Spleen (tissue), 11 donors: Measurements from ENCODE around the gene FCSK. TPM values are rescaled to one million over a fixed set of nuclear protein-coding genes. Genes with fewer than 3 reads are reported as not detected.

ENCODE experiments used
- DNase-seq: peaks from one replicate; pipeline ENCODE4 v3.0.0-alpha.2; 2020
- H3K27ac ChIP-seq, 8 donors: fragments of 200-600 bp; sonication (generic) in 7 of 8; 1 replicate in 4 of 8; 2 replicates in 4 of 8; pipeline versions ENCODE4 v1.5.0 to v1.8.0; 2016 to 2021; ENCODE audit warnings: inconsistent platforms in 4 of 8, mild to moderate bottlenecking in 4 of 8, moderate library complexity in 1 of 8
- H3K27me3 ChIP-seq, 7 donors: fragments of 200-600 bp; sonication (generic) in 6 of 7; replicated peaks in 1 of 7; 1 replicate in 4 of 7; 2 replicates in 3 of 7; pipeline versions ENCODE4 v1.5.0 to v1.8.0; 2016 to 2021; ENCODE audit warnings: inconsistent platforms in 3 of 7, mild to moderate bottlenecking in 1 of 7
- H3K36me3 ChIP-seq, 6 donors: fragments of 200-600 bp; sonication (generic) in 5 of 6; 1 replicate in 4 of 6; 2 replicates in 2 of 6; pipeline versions ENCODE4 v1.5.0 to v1.8.0; 2016 to 2021; ENCODE audit warnings: inconsistent platforms in 2 of 6
- H3K4me1 ChIP-seq, 6 donors: fragments of 200-600 bp; sonication (generic) in 5 of 6; 1 replicate in 3 of 6; 2 replicates in 3 of 6; pipeline versions ENCODE4 v1.5.0 to v1.8.0; 2016 to 2021; ENCODE audit warnings: inconsistent platforms in 3 of 6
- H3K4me3 ChIP-seq, 8 donors: fragments of 200-600 bp; sonication (generic) in 7 of 8; 1 replicate in 4 of 8; 2 replicates in 4 of 8; pipeline versions ENCODE4 v1.5.0 to v1.8.0; 2016 to 2021; ENCODE audit warnings: inconsistent platforms in 4 of 8, mild to moderate bottlenecking in 4 of 8, moderate library complexity in 2 of 8
- H3K9me3 ChIP-seq, 8 donors: fragments of 200-600 bp; sonication (generic) in 7 of 8; 1 replicate in 4 of 8; 2 replicates in 4 of 8; pipeline versions ENCODE4 v1.5.0 to v1.8.0; 2016 to 2021; ENCODE audit warnings: inconsistent platforms in 4 of 8
- CTCF ChIP-seq, 11 experiments: fragments of 200-600 bp in 7 of 11; fragments of 450-650 bp in 4 of 11; sonication (generic) in 4 of 11; IDR thresholded peaks in 8 of 11; conservative IDR thresholded peaks in 3 of 11; 1 replicate in 7 of 11; 2 replicates in 4 of 11; pipeline versions ENCODE4 v1.4.0 to v1.8.0; 2016 to 2021; ENCODE audit warnings: antibody characterized with exemption in 11 of 11, inconsistent platforms in 4 of 11, mild to moderate bottlenecking in 1 of 11
- POLR2A ChIP-seq, 3 donors: fragments of 450-650 bp; IDR thresholded peaks; one replicate each; pipeline ENCODE4 v1.5.1; 2017; ENCODE audit warnings: antibody characterized with exemption in 3 of 3, mild to moderate bottlenecking in 1 of 3
- POLR2AphosphoS5 ChIP-seq, 3 donors: sonication (generic); formaldehyde crosslinking; IDR thresholded peaks; one replicate each; pipeline ENCODE4 v1.5.1; 2017; ENCODE audit warnings: antibody characterized with exemption in 3 of 3
- WGBS, 5 donors: extraction: QIAGEN DNeasy Blood & Tissue Kit in 3 of 5; methylation state at CpG; one replicate each; pipeline versions ENCODE4 v1.1.5 to v1.1.7; 2013 to 2018; 5-methylcytosine and 5-hydroxymethylcytosine counted together
- intact Hi-C: fragments of 100-400 bp; cut with DNase I; formaldehyde crosslinking; loops from one replicate; pipeline ENCODE4 v1.15.0; 2023; ENCODE audit warnings: low total_unique reads
- polyA plus RNA-seq, 3 donors: library from polyadenylated mRNA; stranded (reverse); fragments of 200-250 nt; gene quantifications; one replicate each; pipeline ENCODE4 v1.2.1, GENCODE V29; 2013
- total RNA-seq, 7 donors: library from RNA; depleted of rRNA in 3 of 7; stranded (reverse); fragments of >200 nt in 3 of 7; fragmentation: NEBNext Ultra II Directional in 4 of 7; extraction: Animal tissue kit (Norgen Biotek cat#: 25700) in 4 of 7; gene quantifications; one replicate each; pipeline versions ENCODE4 v1.1.0 to v1.2.1, GENCODE V29; 2016 to 2021
- donor health status: healthy with polysubstance abuse.
- donor health status: DM: no; HTN: no; CAD: no; lungs with moderate emphysema.
- donor health status: DM: no; HTN: no; CAD: no.
- donor health status: Bipolar disorder and iron deficiency.
- donor health status: healthy.
- donor health status: DM: no; HTN: no; CAD: no.
- donor health status: DM: yes; HTN: yes; CAD: no.

The FCSK gene
- total and polyA plus RNA-seq, 10 donors = 8.1 to 31.9 (median 23.5) TPM

DNA sequence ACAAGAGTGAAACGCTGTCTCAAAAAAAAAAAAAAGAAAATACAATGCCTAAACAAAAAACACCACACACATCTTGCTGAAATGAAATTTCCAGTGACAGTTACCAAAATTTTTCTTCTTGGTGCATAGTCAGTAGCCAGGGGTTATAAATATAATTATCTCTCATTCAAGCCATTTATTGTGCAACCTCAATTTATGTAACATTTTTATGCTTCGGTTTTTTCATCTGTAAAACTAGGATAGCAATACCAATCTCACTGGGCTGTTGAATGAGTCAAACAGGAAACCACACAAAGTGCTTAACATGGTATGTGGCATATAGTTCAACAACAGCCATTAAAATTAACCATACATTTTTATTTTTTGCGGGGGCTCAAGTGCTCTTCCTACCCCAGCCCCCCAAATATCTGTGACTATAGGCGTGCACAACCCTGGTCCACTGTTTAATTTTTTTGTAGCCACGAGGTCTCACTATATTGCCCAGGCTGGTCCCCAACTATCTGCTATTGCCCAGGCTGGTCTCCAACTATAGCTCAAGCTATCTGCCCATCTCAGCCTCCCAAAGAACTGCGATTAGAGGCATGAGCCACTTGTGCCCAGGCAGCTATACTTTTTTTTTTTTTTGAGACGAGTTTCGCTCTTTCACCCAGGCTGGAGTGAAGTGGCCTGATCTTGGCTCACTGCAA, 66.4 kb downstream of the FCSK start:
- H3K36me3 ChIP-seq = peaks cover 0 to 45% (median 29%) of the 10 kb centered on the region in 6 donors
- H3K9me3 ChIP-seq = no peaks in the 10 kb centered on the region
- H3K27me3 ChIP-seq = no peaks in the 10 kb centered on the region
- H3K4me1 ChIP-seq = peaks cover 19 to 55% (median 36%) of the 10 kb centered on the region in 6 donors
- 36 to 52% (median 40%) methylated on average over 8 of the region's 8 CpGs for WGBS, 5 donors
- H3K27ac ChIP-seq = peak overlapping the region in 4 of 8 donors; percentile 4 to 46 (median 24)
- no peak overlapping the region for H3K4me3 ChIP-seq
- intact Hi-C loops = no loop called here
- no peak for DNase-seq
- TF ChIP-seq POLR2A (IDR thresholded peaks at IDR 0.05) (no peak), CTCF (IDR thresholded peaks at IDR 0.05 in 8 of 11, conservative IDR thresholded peaks at IDR 0.05 in 3 of 11) (no peak), POLR2AphosphoS5 (IDR thresholded peaks at IDR 0.05) (no peak)

DNA sequence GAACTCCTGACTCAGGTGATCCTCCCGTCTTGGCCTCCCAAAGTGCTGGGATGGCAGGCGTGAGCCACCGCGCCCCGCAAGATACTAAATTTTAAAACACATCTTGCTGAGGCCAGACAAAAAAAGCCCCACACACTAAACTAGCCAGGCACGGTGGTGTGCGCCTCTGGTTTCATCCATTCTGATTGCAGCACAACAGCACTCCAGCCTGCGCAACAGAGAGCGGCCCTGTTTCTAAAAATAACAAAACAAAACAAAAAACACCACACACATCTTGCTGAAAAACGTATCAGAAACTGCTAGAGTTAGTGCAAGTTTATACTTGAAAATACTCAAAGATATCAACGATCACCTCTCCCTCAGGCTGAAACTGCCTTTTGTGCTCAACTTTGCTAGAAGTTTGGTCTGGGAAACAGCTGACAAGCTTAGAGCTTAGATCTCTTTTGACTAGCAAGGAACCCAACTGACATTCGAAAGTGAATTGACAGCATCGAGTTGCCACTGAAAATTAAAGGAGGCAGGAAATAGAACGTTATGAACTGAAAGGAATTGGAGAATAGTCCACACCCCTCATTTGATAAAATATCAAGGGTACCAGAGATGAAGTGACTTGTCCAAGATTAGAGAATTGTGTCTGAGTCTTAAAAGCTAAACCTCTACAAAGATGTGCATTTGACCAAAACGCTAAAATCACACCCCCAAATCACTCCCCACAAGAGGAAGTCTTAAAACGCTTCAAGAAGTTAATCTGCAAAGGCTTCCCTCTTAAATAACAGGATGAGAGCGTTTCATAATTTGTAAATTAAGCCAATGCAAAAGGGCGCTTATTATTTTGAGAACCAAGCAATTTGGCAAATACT, 68.1 kb downstream of the FCSK start:
- no peak for TF ChIP-seq CTCF (IDR thresholded peaks at IDR 0.05 in 8 of 11, conservative IDR thresholded peaks at IDR 0.05 in 3 of 11)
- TF ChIP-seq POLR2A (IDR thresholded peaks at IDR 0.05) = no peak
- no peak for TF ChIP-seq POLR2AphosphoS5 (IDR thresholded peaks at IDR 0.05)
- Histone ChIP-seq H3K4me1 (peaks cover 34 to 72% (median 53%) of the 10 kb centered on the region in 6 donors), H3K9me3 (no peaks in the 10 kb centered on the region), H3K36me3 (peaks cover 0 to 45% (median 18%) of the 10 kb centered on the region in 6 donors), H3K27me3 (no peaks in the 10 kb centered on the region), H3K4me3 (peak overlapping the region; percentile 84 to 100 (median 93)), H3K27ac (peak overlapping the region; percentile 86 to 95 (median 93))
- DNase-seq = no peak
- WGBS, 5 donors = 34 to 44% (median 38%) methylated on average over 18 of the region's 18 CpGs
- intact Hi-C loops = no loop called here

DNA sequence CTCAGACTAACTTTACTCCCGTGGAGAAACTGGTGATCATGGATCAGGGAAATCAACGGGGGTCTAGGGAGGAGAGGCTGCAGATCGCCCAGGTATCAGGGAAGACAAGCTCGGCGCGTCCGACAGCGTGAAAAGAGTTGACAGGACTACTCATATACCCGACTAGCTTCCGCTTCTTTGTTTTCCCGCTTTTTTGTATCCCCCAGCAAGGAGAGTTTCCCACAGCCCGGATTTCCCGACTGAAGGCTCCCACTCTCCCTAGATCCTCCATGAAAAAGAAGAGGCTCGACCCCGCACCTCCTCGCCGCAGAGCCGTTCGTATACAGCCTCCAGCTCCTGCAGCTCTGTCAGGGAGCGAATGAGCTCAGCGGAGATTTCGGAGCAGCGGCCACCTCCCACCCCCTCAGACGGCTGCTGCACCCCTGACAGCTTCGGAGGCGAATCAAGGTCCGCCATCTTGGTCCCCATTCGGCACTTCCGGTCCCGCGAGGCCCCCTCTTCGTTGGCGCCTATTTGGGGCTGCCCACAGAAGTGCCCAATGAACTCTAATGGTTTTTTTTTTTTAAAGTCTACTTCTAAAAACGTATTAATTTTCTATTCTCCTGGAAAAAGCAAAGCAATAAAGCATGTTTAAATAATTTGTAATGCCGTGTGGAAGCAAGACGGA, 68.8 kb downstream of the FCSK start, which contains the start of gene COG4:
Gene COG4 (minus strand): TSS at position 479 of the 667 bp plus-strand sequence. CDS start 11 bp downstream, at position 468.
- Histone ChIP-seq H3K36me3 (peaks cover 0 to 45% (median 15%) of the 10 kb centered on the region in 6 donors), H3K9me3 (no peaks in the 10 kb centered on the region), H3K4me3 (peak within 1 kb of the TSS; percentile 84 to 100 (median 93)), H3K27me3 (no peaks in the 10 kb centered on the region), H3K4me1 (peaks cover 36 to 80% (median 60%) of the 10 kb centered on the region in 6 donors), H3K27ac (peak within 1 kb of the TSS; percentile 86 to 95 (median 93))
- DNase-seq = peak; percentile 97
- 0 to 1% (median 0%) methylated on average over 36 of the region's 36 CpGs for WGBS, 5 donors
- intact Hi-C loops = no loop called here
- peak; percentile 64 to 86 (median 77) for TF ChIP-seq POLR2AphosphoS5 (IDR thresholded peaks at IDR 0.05)
- peak in 1 of 11 experiments; percentile 36 for TF ChIP-seq CTCF (IDR thresholded peaks at IDR 0.05 in 8 of 11, conservative IDR thresholded peaks at IDR 0.05 in 3 of 11)
- no peak for TF ChIP-seq POLR2A (IDR thresholded peaks at IDR 0.05)
